Peyer's patch (tissue), 4 donors: Measurements from ENCODE around the gene RPL35A.

Experiments
- CTCF ChIP-seq, 6 experiments: fragments of 450-650 bp in 4 of 6; fragments of 200-600 bp in 2 of 6; sonication (generic) in 1 of 6; IDR thresholded peaks; one replicate each; pipeline ENCODE4 v1.5.1; 2017 to 2019; ENCODE audit warnings: antibody characterized with exemption in 6 of 6, mild to moderate bottlenecking in 3 of 6, moderate library complexity in 1 of 6
- POLR2A ChIP-seq, 2 donors: fragments of 450-650 bp; IDR thresholded peaks; one replicate each; pipeline ENCODE4 v1.5.1; 2017; ENCODE audit warnings: antibody characterized with exemption in 2 of 2, mild to moderate bottlenecking in 2 of 2, moderate library complexity in 2 of 2

- no peak for TF ChIP-seq POLR2A (IDR thresholded peaks at IDR 0.05)
- TF ChIP-seq CTCF (IDR thresholded peaks at IDR 0.05) = no peak
Observed at GRCh38 chr3:197974016-197974415, 24.0 kb downstream of the RPL35A start.
